Activated CD4-positive, alpha-beta T cell treated with anti-CD3 and anti-CD28 coated beads, Interleukin-2, amount 10 ng/mL, durations not matched to agents 24 days and 14 days (primary cell): ENCODE data around the gene CADM1. TPM values are rescaled to one million over a fixed set of nuclear protein-coding genes. Genes with fewer than 3 reads are reported as not detected.

ENCODE experiments used
- DNase-seq: peaks from one replicate; pipeline ENCODE4 v3.0.0; 2022
- H3K27ac Mint-ChIP-seq: one replicate; pipeline ENCODE4 v1.8.0; 2022; ENCODE audit warnings: mild to moderate bottlenecking, mixed read lengths
- H3K27me3 Mint-ChIP-seq: one replicate; pipeline ENCODE4 v1.8.0; 2022; ENCODE audit warnings: mixed read lengths
- H3K36me3 Mint-ChIP-seq: one replicate; pipeline ENCODE4 v1.8.0; 2022; ENCODE audit warnings: low read depth, mild to moderate bottlenecking, mixed read lengths
- H3K4me1 Mint-ChIP-seq: one replicate; pipeline ENCODE4 v1.8.0; 2021; ENCODE audit warnings: mixed read lengths
- H3K4me3 Mint-ChIP-seq: one replicate; pipeline ENCODE4 v1.8.0; 2022; ENCODE audit warnings: mild to moderate bottlenecking, moderate library complexity, mixed read lengths
- H3K9me3 Mint-ChIP-seq: one replicate; pipeline ENCODE4 v1.8.0; 2021; ENCODE audit warnings: mixed read lengths
- intact Hi-C: fragments of 100-400 bp; cut with micrococcal nuclease; formaldehyde crosslinking; loops from one replicate; pipeline ENCODE4 v1.15.1; 2023
- total RNA-seq: library from RNA; stranded (reverse); gene quantifications from 2 replicates; pipeline ENCODE4 v1.2.3, GENCODE V29; 2022

Gene CADM1
- total RNA-seq = 0.26 and 0.72 TPM in 2 replicates

DNA sequence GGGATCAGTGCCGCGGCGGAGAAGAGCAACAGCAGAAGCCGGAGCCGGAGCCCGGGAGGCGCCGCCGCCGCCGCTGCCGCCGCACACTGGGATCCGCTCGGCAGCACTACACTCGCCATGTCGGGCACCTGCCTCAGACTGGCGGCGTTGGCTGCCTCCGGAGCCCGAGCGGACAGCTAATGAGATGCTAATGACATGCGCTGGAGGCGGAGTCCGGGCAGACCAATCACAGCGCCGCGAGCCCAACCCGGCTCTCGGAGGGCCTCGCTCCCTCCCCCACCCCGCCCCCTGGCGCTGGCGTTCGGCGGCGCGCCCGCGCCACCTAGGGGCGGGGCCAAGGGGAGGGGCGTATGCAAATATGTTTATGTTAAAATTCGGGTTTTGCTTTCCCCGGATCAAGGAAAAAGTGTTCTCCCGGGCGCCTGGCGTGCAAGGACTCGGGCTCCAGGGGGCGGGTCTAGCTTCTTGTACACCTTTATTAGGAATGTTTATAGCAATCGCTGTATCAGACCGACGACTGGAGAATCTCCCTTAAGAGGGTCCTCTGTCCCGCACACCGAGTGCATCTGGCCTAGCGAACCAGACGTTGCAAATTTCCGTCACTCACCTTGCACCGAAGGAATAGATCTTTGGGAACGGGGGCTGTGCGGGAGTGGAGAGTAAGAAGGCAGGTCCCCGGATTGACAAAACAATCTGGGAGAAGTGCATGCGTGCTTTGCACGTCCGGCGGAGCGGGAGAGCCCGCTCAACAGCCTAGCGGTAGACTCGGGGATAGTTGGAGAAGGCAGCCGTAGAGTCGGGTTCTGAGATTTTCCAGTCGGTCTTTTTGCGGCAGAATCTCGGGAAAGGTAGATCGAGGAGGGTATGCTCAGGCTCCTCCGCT, at the start of gene CADM1:
TSS of gene CADM1 (minus strand) at position 140 of the 883 bp plus-strand sequence.
- H3K27ac Mint-ChIP-seq = peak within 1 kb of the TSS; percentile 4

DNA sequence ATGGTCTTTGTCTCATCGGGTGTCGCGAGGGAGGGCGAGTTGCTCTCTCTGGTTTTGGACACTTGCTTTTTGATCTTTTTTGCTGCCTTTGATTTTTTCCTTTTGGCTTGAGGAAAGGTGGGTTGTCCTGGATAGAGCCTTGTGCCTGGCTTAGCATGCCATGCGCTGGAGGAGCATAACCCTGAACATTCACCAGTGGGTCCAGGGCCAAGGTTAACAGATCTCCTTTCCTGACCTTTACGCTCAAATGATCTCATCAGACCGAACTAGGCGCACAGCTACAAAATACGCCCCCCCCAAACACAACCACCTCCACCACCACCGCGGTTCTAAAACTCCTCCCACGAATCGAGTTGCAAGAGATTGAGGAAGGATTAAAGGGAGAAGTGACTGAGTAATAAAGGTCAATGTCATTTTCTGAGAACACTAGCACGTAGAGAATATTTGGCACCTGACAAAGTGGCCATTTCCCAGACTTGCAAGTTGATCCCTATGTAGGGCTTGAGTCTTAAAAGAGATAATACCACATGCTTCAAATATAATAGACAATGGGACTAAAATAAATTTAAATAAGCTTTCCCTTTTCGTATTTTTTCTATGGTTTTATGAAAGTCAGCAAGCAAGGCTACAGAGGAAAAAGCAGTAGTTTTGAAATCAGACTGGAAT, 48.7 kb upstream of the CADM1 start:
- Mint-ChIP-seq H3K9me3 (no peaks in the 10 kb centered on the region), H3K27ac (no peak overlapping the region), H3K27me3 (no peaks in the 10 kb centered on the region), H3K36me3 (no peaks in the 10 kb centered on the region), H3K4me3 (no peak overlapping the region), H3K4me1 (no peaks in the 10 kb centered on the region)
- DNase-seq = no peak
- intact Hi-C loops = no loop called here

More for the DNA sequence above, at the start of gene CADM1:
- H3K36me3 Mint-ChIP-seq = no peaks in the 10 kb centered on the region
- peaks cover 29% of the 10 kb centered on the region for H3K27me3 Mint-ChIP-seq
- H3K4me3 Mint-ChIP-seq = peak within 1 kb of the TSS; percentile 66
- peak; percentile 84 for DNase-seq
- no peaks in the 10 kb centered on the region for H3K9me3 Mint-ChIP-seq
- peaks cover 3% of the 10 kb centered on the region for H3K4me1 Mint-ChIP-seq
- intact Hi-C loops = no loop called here

DNA sequence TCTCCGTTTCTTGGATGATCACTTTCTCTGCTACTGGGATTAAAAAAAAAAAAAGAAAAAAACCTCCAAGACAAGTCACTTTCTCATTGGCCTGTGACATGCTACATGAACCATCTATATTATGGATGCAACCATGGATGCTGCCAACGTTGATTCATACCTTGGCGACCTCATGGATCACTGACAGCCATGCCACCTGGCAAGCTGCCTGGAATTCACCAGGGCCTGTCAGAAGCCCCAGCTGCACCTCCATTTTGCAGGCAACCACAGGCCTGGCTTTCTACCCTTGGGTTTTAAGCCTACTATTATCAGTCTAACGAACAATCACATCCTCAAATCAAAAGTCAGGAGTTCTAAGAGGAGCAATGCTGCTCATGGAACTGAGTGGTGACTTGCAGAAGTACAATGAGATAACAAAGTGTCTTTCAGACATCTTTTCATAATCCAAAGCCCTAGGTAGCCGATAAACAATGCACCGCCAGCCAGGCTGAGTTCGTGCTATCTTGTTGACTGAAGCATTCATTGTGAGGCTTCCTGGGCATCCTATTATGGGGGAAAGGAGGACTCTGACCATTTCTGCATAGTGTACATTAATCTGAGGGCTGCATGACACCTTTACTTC, 48.0 kb upstream of the CADM1 start:
- Mint-ChIP-seq H3K36me3 (no peaks in the 10 kb centered on the region), H3K27ac (no peak overlapping the region), H3K9me3 (no peaks in the 10 kb centered on the region), H3K4me3 (no peak overlapping the region), H3K4me1 (no peaks in the 10 kb centered on the region), H3K27me3 (no peaks in the 10 kb centered on the region)
- no peak for DNase-seq
- intact Hi-C loops = no loop called here

DNA sequence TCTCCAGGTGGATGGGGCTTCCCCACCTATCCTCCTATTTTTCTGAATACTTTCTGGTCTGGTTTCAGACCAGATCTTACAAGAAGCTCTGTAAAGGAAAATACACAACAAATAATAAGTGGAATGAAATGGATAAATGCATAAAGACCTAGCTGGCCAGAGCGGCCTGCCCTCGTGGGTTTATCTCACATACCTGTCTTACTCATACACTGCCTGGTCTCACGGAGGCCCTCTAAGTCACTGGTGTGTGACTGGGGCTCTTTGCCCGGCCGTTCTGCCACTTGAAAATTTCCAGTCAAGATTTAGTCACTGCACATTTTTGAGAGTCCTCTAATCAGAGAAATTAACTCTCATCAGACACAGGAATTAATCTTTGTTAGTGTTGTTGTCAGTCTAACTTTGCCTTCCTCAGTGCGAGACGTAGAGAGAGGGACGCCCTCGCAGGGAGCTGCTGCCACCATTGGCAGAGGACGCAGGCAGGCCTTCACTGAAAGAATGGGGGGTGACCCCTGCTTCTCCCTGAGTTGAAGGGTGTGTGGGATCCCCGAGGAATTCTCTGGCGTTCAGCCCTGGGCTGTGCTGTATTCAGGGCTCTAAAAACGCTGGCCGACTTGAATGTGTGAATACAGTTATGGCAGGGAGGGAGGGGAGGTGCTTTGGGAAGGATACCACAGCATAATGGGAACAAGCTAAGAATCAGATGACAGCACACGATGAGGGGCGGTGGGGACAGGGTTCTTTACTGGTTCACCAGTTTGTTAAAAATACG, 46.3 kb upstream of the CADM1 start:
- Mint-ChIP-seq H3K9me3 (no peaks in the 10 kb centered on the region), H3K4me3 (no peak overlapping the region), H3K27me3 (no peaks in the 10 kb centered on the region), H3K36me3 (no peaks in the 10 kb centered on the region), H3K4me1 (no peaks in the 10 kb centered on the region), H3K27ac (no peak overlapping the region)
- intact Hi-C loops = no loop called here
- DNase-seq = no peak

DNA sequence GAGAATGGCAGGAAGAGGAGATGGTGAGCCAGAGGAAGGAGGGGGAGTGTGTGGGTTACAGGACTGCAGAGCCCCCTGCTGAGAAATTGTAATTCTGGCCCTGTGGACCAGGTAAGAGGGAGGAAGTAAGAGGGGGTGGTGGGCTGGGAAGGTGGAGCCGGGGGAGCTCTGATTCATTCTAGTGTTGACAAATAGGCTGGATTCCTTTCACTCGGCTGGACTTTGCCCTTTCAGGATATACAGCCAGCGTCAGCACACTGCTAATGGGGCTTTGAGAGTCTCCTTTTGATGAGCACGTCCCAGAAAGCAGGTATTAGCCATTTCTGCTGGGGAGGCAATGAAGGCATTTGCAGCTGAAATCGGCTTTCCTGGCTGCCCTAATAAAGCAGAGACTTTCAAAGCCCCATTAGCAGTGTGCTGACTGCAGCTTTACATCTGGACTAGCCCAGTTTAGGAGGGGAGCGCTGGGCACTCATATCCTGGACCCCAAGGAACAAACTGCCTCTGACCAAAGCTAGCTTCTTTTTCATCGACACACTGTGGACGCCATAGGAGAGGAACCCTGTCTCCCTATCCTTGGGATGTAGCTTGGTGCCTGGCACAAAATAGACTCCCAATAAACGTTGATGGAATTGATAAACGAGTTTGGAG, 44.8 kb upstream of the CADM1 start:
- Mint-ChIP-seq H3K4me1 (no peaks in the 10 kb centered on the region), H3K36me3 (no peaks in the 10 kb centered on the region), H3K27ac (no peak overlapping the region), H3K27me3 (no peaks in the 10 kb centered on the region), H3K9me3 (no peaks in the 10 kb centered on the region), H3K4me3 (no peak overlapping the region)
- intact Hi-C loops = no loop called here
- DNase-seq = no peak

DNA sequence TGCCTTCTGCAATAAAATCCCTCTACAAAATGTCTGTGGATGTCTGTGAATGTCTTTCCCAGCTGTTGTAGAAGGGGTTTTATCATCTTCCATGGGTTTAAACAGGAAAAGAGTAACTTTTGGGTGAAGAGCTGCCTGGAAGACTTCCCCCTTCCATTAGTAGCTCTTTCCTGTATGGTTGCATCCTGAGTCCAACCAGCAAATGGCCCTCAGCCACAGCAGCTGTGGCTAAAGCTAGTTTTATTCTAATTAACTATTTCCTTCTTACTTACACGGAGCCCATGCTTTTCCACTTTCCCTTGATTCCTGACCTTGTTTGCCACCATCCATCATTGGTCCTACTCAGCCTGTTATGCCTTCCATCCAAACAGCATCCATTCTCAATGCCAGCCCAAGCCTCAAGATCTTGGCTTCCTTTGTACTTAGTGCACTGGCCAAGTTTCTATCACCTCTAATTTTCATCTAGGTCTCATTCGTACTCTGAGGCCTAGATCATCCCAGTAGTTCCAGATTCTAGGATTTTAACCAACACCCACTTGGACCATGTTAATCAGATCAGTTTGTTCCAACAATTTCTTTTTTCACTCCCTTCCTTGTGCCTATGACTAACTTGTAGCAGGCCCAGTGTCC, 41.5 kb upstream of the CADM1 start:
- Mint-ChIP-seq H3K4me3 (no peak overlapping the region), H3K27ac (no peak overlapping the region), H3K9me3 (no peaks in the 10 kb centered on the region), H3K4me1 (no peaks in the 10 kb centered on the region), H3K27me3 (no peaks in the 10 kb centered on the region), H3K36me3 (no peaks in the 10 kb centered on the region)
- intact Hi-C loops = no loop called here
- DNase-seq = no peak

DNA sequence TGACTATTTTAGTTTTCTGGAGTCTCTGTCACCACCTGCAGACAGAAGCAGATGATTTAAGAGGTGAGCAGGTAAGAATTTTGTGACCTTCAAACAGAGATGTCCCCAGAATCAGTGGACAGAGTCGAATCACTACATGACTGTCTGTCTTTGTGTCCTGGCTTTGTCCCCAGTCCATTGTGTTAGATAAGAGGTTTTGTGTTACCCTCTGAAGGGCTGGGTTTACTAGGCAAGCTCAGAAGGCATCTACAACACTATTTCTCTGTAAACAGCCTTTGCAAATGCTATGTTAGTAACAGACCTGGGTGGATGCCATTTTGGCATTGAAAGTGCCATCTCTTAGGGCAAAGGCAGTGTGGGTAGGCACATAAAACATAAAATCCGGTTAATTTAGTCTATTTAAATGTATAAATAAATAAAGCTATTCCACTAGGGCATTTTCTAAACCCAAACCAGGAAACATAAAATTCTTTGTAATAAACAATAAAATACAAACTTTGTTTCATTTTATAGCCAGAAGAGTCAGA, 40.3 kb upstream of the CADM1 start:
- H3K27ac Mint-ChIP-seq = no peak overlapping the region
- no peaks in the 10 kb centered on the region for H3K9me3 Mint-ChIP-seq
- H3K4me3 Mint-ChIP-seq = no peak overlapping the region
- no peak for DNase-seq
- H3K36me3 Mint-ChIP-seq = no peaks in the 10 kb centered on the region
- H3K4me1 Mint-ChIP-seq = no peaks in the 10 kb centered on the region
- no peaks in the 10 kb centered on the region for H3K27me3 Mint-ChIP-seq
- intact Hi-C loops = no loop called here

DNA sequence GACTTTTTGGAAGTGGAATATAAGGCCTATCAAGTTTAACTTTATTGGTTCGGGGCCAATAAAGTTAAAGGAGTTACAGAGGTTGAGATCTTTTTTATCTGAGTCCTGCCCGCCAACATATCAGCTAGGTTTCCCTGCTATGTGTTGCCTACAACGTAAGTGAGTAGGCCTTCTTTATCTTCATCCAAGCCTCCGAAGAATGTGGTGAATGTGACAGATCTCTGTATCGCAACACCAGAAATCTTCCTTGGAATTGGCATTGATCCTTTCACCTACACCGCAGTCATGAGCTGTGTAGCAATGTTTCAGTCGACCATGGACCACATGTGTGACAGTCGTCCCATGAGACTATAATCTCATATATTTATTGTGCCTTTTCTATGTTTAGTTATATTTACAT, 37.3 kb upstream of the CADM1 start:
- intact Hi-C loops = no loop called here
- no peak overlapping the region for H3K27ac Mint-ChIP-seq
- H3K9me3 Mint-ChIP-seq = no peaks in the 10 kb centered on the region
- no peaks in the 10 kb centered on the region for H3K27me3 Mint-ChIP-seq
- no peaks in the 10 kb centered on the region for H3K36me3 Mint-ChIP-seq
- no peak overlapping the region for H3K4me3 Mint-ChIP-seq
- DNase-seq = no peak
- H3K4me1 Mint-ChIP-seq = no peaks in the 10 kb centered on the region

DNA sequence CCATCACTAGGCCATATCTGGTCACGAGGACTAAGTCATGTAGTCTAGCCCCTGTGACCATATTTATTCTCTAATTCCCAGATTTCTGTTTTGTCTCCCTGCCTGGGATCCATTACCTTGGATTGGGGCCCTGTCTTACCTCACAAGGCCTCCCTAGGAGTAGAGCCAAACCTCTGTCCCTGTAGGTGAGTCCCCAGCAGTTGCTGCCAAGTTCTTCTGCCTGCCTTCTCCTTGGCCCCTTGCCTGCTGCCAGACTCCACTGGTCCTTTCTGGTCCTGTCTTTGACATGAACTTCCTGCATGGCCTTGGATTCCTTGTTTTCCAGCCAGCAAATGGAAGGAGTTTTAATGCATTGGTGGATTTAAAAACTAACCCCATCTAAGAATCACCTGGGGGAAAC, 35.6 kb upstream of the CADM1 start:
- H3K4me3 Mint-ChIP-seq = no peak overlapping the region
- H3K27me3 Mint-ChIP-seq = no peaks in the 10 kb centered on the region
- H3K9me3 Mint-ChIP-seq = no peaks in the 10 kb centered on the region
- intact Hi-C loops = no loop called here
- no peak for DNase-seq
- H3K36me3 Mint-ChIP-seq = no peaks in the 10 kb centered on the region
- no peaks in the 10 kb centered on the region for H3K4me1 Mint-ChIP-seq
- no peak overlapping the region for H3K27ac Mint-ChIP-seq

DNA sequence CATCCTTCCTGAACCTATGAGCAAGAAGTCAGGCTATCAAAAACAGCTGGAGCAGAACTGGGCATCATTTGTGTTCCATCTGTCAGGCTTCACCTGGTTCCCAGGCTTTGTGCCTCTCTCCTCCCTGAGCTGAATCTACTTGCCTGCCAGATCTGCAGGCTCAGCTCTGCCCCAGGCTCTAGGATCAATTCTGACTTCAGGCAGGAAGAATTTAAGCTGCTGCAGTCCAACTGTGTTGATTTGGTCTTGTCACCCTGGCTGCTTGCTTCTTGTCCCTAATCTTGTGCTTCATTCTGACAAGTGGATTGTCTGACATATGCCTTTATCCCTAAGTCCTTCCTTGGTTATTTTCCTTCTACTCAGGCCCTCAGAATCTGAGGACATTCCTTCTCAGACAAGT, 31.6 kb upstream of the CADM1 start:
- H3K4me1 Mint-ChIP-seq = no peaks in the 10 kb centered on the region
- H3K4me3 Mint-ChIP-seq = no peak overlapping the region
- no peaks in the 10 kb centered on the region for H3K27me3 Mint-ChIP-seq
- no peaks in the 10 kb centered on the region for H3K36me3 Mint-ChIP-seq
- intact Hi-C loops = no loop called here
- DNase-seq = no peak
- H3K27ac Mint-ChIP-seq = no peak overlapping the region
- H3K9me3 Mint-ChIP-seq = no peaks in the 10 kb centered on the region

DNA sequence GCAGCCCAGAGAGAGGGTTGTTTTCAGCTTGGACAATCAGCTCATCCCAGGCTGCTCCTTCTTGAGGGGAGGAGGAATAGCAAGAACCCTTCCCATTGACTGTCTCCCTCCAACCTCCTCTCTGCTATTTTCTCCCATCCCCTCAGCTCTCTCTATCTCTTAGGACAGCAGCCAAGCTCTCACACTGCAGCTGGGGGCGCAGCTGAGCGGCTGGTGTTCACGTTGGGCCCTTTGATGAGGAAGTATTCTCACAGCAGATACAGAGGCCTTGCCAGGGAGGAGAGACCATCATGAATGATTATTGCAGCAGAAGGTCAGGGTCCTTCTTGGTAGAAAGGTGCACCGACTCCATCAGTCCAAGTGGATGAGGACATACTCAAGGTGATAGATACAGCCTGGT, 26.5 kb upstream of the CADM1 start:
- no peaks in the 10 kb centered on the region for H3K36me3 Mint-ChIP-seq
- H3K27me3 Mint-ChIP-seq = peaks cover 2% of the 10 kb centered on the region
- H3K27ac Mint-ChIP-seq = no peak overlapping the region
- H3K4me1 Mint-ChIP-seq = no peaks in the 10 kb centered on the region
- DNase-seq = no peak
- intact Hi-C loops = no loop called here
- H3K4me3 Mint-ChIP-seq = no peak overlapping the region
- no peaks in the 10 kb centered on the region for H3K9me3 Mint-ChIP-seq

DNA sequence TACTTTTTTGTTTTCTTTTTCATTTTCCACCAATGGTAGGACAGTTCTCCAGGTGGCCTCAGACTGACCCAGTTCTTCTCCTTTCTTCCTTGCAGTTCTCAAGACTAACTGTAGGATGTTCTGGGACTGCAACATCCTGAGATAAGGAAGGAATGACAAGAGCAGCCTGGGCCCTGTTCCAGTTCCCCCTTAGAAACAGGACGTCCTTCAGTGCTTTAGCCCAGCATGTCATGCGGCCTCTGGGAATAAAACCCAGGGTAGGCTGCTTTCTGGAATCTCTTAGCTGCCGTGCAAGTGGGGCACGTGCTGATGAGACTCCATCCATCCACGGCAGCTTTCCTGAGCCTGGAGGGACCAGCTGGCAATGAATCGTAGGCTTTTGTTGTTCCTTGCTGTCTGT, 24.0 kb upstream of the CADM1 start:
- intact Hi-C loops = no loop called here
- H3K4me1 Mint-ChIP-seq = no peaks in the 10 kb centered on the region
- H3K36me3 Mint-ChIP-seq = no peaks in the 10 kb centered on the region
- H3K27ac Mint-ChIP-seq = no peak overlapping the region
- no peaks in the 10 kb centered on the region for H3K9me3 Mint-ChIP-seq
- no peak overlapping the region for H3K4me3 Mint-ChIP-seq
- peaks cover 2% of the 10 kb centered on the region for H3K27me3 Mint-ChIP-seq
- no peak for DNase-seq
